Common myeloid progenitor, CD34-positive (primary cell): ENCODE data around the gene ARHGAP28.

ENCODE experiments used
- CTCF ChIA-PET: fragments of 350-600 bp; sonication (Branson Sonifier 250); formaldehyde crosslinking; loops from one replicate; lab custom pipeline; 2021; ENCODE audit warnings: antibody characterized with exemption; lab: Charles Lee
- POLR2A ChIA-PET: fragments of 350-600 bp; sonication (Branson Sonifier 250); formaldehyde crosslinking; loops from one replicate; lab custom pipeline; 2021; ENCODE audit warnings: antibody characterized with exemption; lab: Charles Lee
- DNase-seq, 3 donors: peaks; one replicate each; pipeline versions ENCODE4 v3.0.0 to v3.0.0-alpha.2; 2013
- H3K27ac ChIP-seq, 2 experiments: 1 replicate in 1 of 2; 2 replicates in 1 of 2; pipeline ENCODE4 v1.7.0; 2013; ENCODE audit warnings: inconsistent platforms in 2 of 2, low read length in 2 of 2, mild to moderate bottlenecking in 2 of 2, low read depth in 1 of 2, moderate library complexity in 1 of 2; ENCODE audit not compliant: severe bottlenecking in 2 of 2, insufficient read depth in 1 of 2, poor library complexity in 1 of 2
- H3K27me3 ChIP-seq, 5 experiments: replicated peaks in 2 of 5; 1 replicate in 3 of 5; 2 replicates in 2 of 5; pipeline versions ENCODE4 v1.6.1 to v1.7.0; 2013; ENCODE audit warnings: low read length in 4 of 5, mild to moderate bottlenecking in 2 of 5, moderate library complexity in 2 of 5, inconsistent platforms in 1 of 5; ENCODE audit not compliant: insufficient read depth in 5 of 5, control insufficient read depth in 4 of 5
- H3K36me3 ChIP-seq, 4 experiments: 1 replicate in 2 of 4; 2 replicates in 2 of 4; pipeline versions ENCODE4 v1.6.1 to v1.7.0; 2013; ENCODE audit warnings: low read length in 3 of 4, control low read depth in 1 of 4, mild to moderate bottlenecking in 1 of 4; ENCODE audit not compliant: control insufficient read depth in 4 of 4, insufficient read depth in 4 of 4
- H3K4me1 ChIP-seq, 4 experiments: 1 replicate in 3 of 4; 2 replicates in 1 of 4; pipeline versions ENCODE4 v1.6.1 to v1.7.1; 2013; ENCODE audit warnings: low read length in 3 of 4, mild to moderate bottlenecking in 3 of 4, control low read depth in 1 of 4, inconsistent platforms in 1 of 4, moderate library complexity in 1 of 4; ENCODE audit not compliant: control insufficient read depth in 4 of 4, insufficient read depth in 4 of 4; ENCODE audit errors: control extremely low read depth in 1 of 4
- H3K4me3 ChIP-seq, 7 experiments: 1 replicate in 4 of 7; 2 replicates in 3 of 7; pipeline versions ENCODE4 v1.5.1 to v1.7.0; 2013; ENCODE audit warnings: mild to moderate bottlenecking in 7 of 7, low read length in 6 of 7, moderate library complexity in 6 of 7, inconsistent platforms in 2 of 7, low read depth in 2 of 7, control low read depth in 1 of 7; ENCODE audit not compliant: insufficient read depth in 4 of 7, control insufficient read depth in 1 of 7; ENCODE audit errors: extremely low read depth in 1 of 7
- H3K9me3 ChIP-seq, 5 experiments: 1 replicate in 4 of 5; 2 replicates in 1 of 5; pipeline versions ENCODE4 v1.6.1 to v1.7.1; 2013; ENCODE audit warnings: low read length in 4 of 5, mild to moderate bottlenecking in 2 of 5, inconsistent platforms in 1 of 5, low read depth in 1 of 5, moderate library complexity in 1 of 5; ENCODE audit not compliant: control insufficient read depth in 4 of 5, insufficient read depth in 2 of 5; ENCODE audit errors: control extremely low read depth in 1 of 5
- WGBS: methylation state at CpG from one replicate; pipeline ENCODE4 v1.1.5; 2013; ENCODE audit not compliant: insufficient coverage; 5-methylcytosine and 5-hydroxymethylcytosine counted together

The ARHGAP28 gene

DNA sequence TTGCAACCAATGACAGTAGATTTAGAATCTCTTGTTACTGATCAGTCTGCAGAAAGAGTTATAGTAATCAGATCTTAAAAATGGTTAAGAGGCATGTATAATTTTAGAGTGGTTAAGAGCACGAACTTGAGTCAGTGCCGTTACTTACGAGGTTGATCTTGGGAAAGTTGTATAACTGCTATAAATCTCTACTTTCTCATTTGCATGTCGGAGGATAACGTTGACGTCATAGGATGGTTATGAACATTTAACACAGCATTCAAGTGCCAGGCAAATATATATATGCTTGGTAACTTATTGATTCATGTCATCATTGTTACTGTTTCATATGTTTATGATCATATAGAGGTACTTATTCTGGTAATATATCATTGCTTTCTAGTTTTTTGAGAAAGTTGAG, 146.2 kb downstream of the ARHGAP28 start:
- ChIA-PET POLR2A (no interaction called here), CTCF (interaction anchor here (1.0 kb wide), 1 partner anchor 11 kb away, joined by 5 read pairs; no protein-coding TSS in a partner anchor)
- H3K36me3 ChIP-seq, result no peaks in the 10 kb centered on the region
- H3K27ac ChIP-seq, result no peak overlapping the region
- no peaks in the 10 kb centered on the region for H3K9me3 ChIP-seq
- H3K27me3 ChIP-seq, result no peaks in the 10 kb centered on the region
- no peaks in the 10 kb centered on the region for H3K4me1 ChIP-seq
- 87% methylated on average over 3 of the region's 6 CpGs for WGBS
- H3K4me3 ChIP-seq, result no peak overlapping the region
- no peak for DNase-seq

GRCh38 chr18:6876641-6877041, 147.1 kb downstream of the ARHGAP28 start:
- WGBS, result 100% methylated on average over 2 of the region's 2 CpGs
- POLR2A ChIA-PET, result no interaction called here
- DNase-seq, result no peak

GRCh38 chr18:6877288-6877687, 147.8 kb downstream of the ARHGAP28 start:
- 98% methylated on average over 11 of the region's 14 CpGs for WGBS
- ChIA-PET CTCF (interaction anchor here (1.3 kb wide), 1 partner anchor 9 kb away, joined by 4 read pairs; no protein-coding TSS in a partner anchor), POLR2A (no interaction called here)
- H3K36me3 ChIP-seq, result no peaks in the 10 kb centered on the region
- H3K9me3 ChIP-seq, result no peaks in the 10 kb centered on the region
- no peak overlapping the region for H3K27ac ChIP-seq
- DNase-seq, result no peak
- H3K4me1 ChIP-seq, result no peaks in the 10 kb centered on the region
- peaks cover 0 to 1% (median 0%) of the 10 kb centered on the region in 5 experiments for H3K27me3 ChIP-seq
- no peak overlapping the region for H3K4me3 ChIP-seq

More at GRCh38 chr18:6876641-6877041, 147.1 kb downstream of the ARHGAP28 start:
- no peaks in the 10 kb centered on the region for H3K4me1 ChIP-seq
- no peak overlapping the region for H3K27ac ChIP-seq
- CTCF ChIA-PET, result interaction anchor here (1.3 kb wide), 1 partner anchor 9 kb away, joined by 4 read pairs; no protein-coding TSS in a partner anchor
- no peaks in the 10 kb centered on the region for H3K9me3 ChIP-seq
- H3K36me3 ChIP-seq, result no peaks in the 10 kb centered on the region
- H3K4me3 ChIP-seq, result no peak overlapping the region
- H3K27me3 ChIP-seq, result peaks cover 0 to 1% (median 0%) of the 10 kb centered on the region in 5 experiments

- ChIA-PET POLR2A (no interaction called here), CTCF (no interaction called here)
- no peaks in the 10 kb centered on the region for H3K4me1 ChIP-seq
- WGBS, result 91% methylated on average over 5 of the region's 11 CpGs
- H3K36me3 ChIP-seq, result no peaks in the 10 kb centered on the region
- H3K9me3 ChIP-seq, result no peaks in the 10 kb centered on the region
- H3K27ac ChIP-seq, result no peak overlapping the region
- H3K4me3 ChIP-seq, result no peak overlapping the region
- H3K27me3 ChIP-seq, result peaks cover 0 to 1% (median 0%) of the 10 kb centered on the region in 5 experiments
- DNase-seq, result no peak
Observed at GRCh38 chr18:6878556-6879297, 149.2 kb downstream of the ARHGAP28 start.

DNA sequence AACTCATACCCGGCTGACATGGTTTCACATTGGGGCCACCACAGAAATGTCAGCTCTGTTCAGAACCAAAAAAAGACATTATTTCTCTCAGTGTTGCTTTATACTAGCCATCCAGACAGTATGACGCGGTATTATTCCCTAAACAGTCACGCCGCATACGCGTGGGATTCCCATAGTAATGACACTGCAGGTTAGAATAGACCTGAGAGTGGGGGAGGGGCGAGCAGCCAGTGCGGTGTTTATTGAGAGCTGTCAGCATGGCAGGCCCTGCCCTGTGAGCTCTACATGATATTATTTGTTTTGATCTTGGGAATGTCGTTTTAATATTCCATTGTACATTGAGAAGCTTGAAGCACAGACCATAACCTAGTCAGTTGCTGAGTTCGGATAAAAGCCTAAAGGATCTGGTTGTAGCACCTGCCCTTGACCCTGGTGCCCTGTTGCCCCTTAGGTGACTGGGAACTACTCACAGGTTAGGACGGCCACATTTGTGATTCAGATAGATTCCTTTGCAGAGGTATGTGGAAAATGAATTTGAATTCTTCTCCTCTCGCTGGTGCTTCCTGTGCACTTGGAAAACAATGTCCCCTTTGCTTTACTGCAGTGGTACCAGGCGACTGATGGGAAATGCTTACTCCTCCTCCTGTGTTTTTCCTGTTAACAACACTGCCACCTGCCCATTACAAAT, 150.1 kb downstream of the ARHGAP28 start:
- no peak overlapping the region for H3K27ac ChIP-seq
- H3K9me3 ChIP-seq, result no peaks in the 10 kb centered on the region
- H3K36me3 ChIP-seq, result no peaks in the 10 kb centered on the region
- CTCF ChIA-PET, result no interaction called here
- POLR2A ChIA-PET, result no interaction called here
- no peaks in the 10 kb centered on the region for H3K4me1 ChIP-seq
- H3K4me3 ChIP-seq, result no peak overlapping the region
- DNase-seq, result no peak
- WGBS, result 93% methylated on average over 12 of the region's 14 CpGs
- peaks cover 0 to 1% (median 0%) of the 10 kb centered on the region in 5 experiments for H3K27me3 ChIP-seq

- H3K27me3 ChIP-seq, result peaks cover 0 to 1% (median 0%) of the 10 kb centered on the region in 5 experiments
- H3K4me1 ChIP-seq, result no peaks in the 10 kb centered on the region
- ChIA-PET POLR2A (no interaction called here), CTCF (no interaction called here)
- H3K27ac ChIP-seq, result no peak overlapping the region
- DNase-seq, result no peak
- no peak overlapping the region for H3K4me3 ChIP-seq
- no peaks in the 10 kb centered on the region for H3K9me3 ChIP-seq
- no peaks in the 10 kb centered on the region for H3K36me3 ChIP-seq
- WGBS, result 91% methylated on average over 5 of the region's 6 CpGs
Observed at GRCh38 chr18:6881034-6881820, 151.7 kb downstream of the ARHGAP28 start.
